Vagina (tissue), 2 donors: Measurements from ENCODE around the gene CNTD1. TPM values are rescaled to one million over a fixed set of nuclear protein-coding genes. Genes with fewer than 3 reads are reported as not detected.

Experiments
- DNase-seq, 2 donors: peaks; one replicate each; pipeline ENCODE4 v3.0.0-alpha.2; 2017; ENCODE audit errors: extremely low spot score in 2 of 2
- H3K27ac ChIP-seq: fragments of 200-600 bp; sonication (generic); one replicate; pipeline ENCODE4 v1.5.1; 2019
- H3K27me3 ChIP-seq: fragments of 200-600 bp; sonication (generic); one replicate; pipeline ENCODE4 v1.5.1; 2019
- H3K36me3 ChIP-seq, 2 donors: fragments of 200-600 bp; sonication (generic); one replicate each; pipeline ENCODE4 v1.5.1; 2017 to 2019
- H3K4me1 ChIP-seq: fragments of 200-600 bp; sonication (generic); one replicate; pipeline ENCODE4 v1.5.1; 2019
- H3K4me3 ChIP-seq, 2 donors: fragments of 200-600 bp; sonication (generic); 1 replicate in 1 of 2; 2 replicates in 1 of 2; pipeline ENCODE4 v1.5.1; 2016 to 2019
- H3K9me3 ChIP-seq: fragments of 200-600 bp; sonication (generic); one replicate; pipeline ENCODE4 v1.5.1; 2019
- POLR2A ChIP-seq, 2 donors: fragments of 450-650 bp; IDR thresholded peaks; one replicate each; pipeline ENCODE4 v1.6.1; 2017; ENCODE audit warnings: antibody characterized with exemption in 2 of 2, mild to moderate bottlenecking in 2 of 2, moderate library complexity in 2 of 2
- POLR2AphosphoS5 ChIP-seq, 2 donors: sonication (generic); formaldehyde crosslinking; IDR thresholded peaks; one replicate each; pipeline ENCODE4 v1.9.0; 2017; ENCODE audit warnings: antibody characterized with exemption in 2 of 2, mild to moderate bottlenecking in 2 of 2, low read depth in 1 of 2; ENCODE audit not compliant: insufficient read depth in 1 of 2
- intact Hi-C: fragments of 100-400 bp; cut with DNase I; formaldehyde crosslinking; loops from one replicate; pipeline ENCODE4 v1.15.1; 2023
- total RNA-seq: library from RNA; depleted of rRNA; stranded (reverse); fragments of >200 nt; gene quantifications from one replicate; pipeline ENCODE4 v1.2.3, GENCODE V29; 2016
- TF ChIP-seq, protein P1 (sequence below), 3 experiments: fragments of 450-650 bp in 2 of 3; fragments of 200-600 bp in 1 of 3; sonication (generic) in 1 of 3; IDR thresholded peaks; one replicate each; pipeline ENCODE4 v1.5.1; 2017 to 2019; ENCODE audit warnings: antibody characterized with exemption in 3 of 3, mild to moderate bottlenecking in 2 of 3, moderate library complexity in 2 of 3

Gene CNTD1
- total RNA-seq, 1 donor from 2014 or later = not detected

DNA sequence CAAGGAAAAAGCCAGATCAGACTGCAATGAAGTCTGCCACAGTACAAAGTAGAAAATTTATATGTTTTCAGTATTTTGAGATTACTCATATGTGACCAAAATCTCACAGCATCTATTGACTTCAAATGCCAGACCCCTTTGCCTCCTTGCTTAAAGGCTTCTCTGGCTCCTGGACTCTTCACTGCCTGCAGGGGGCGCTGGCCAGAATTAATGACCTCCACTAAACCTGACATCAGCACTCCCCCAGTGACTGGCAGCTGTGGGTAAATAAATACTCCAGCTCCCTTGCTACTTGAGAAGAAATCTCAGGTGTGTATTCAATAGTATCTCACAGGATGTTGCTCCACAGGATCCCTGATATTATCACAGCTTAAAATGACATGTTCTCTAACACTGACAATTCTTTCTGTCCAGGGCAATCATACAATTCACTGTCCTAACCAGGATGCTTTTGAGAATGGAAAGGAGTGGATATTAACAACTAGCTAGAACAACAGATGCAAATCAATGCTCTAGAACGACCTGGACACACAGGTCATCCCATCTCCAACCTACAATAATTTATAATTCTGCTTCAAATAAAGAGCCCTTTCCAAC, 21.4 kb downstream of the CNTD1 start:
- Histone ChIP-seq H3K4me1 (peaks cover 25% of the 10 kb centered on the region), H3K36me3 (peaks cover 0 to 52% of the 10 kb centered on the region in 2 donors), H3K27ac (no peak overlapping the region), H3K4me3 (no peak overlapping the region), H3K27me3 (no peaks in the 10 kb centered on the region), H3K9me3 (no peaks in the 10 kb centered on the region)
- intact Hi-C loops = loop anchor here (10.0 kb wide), 3 partner anchors 55 to 245 kb away; partner anchors contain the start of genes PSMC3IP and RAMP2
- no peak for DNase-seq
- TF ChIP-seq POLR2AphosphoS5 (IDR thresholded peaks at IDR 0.05; ENCODE audit: insufficient read depth in 1 of 2, low read depth in 1 of 2) = no peak
- TF ChIP-seq, protein P1, sequence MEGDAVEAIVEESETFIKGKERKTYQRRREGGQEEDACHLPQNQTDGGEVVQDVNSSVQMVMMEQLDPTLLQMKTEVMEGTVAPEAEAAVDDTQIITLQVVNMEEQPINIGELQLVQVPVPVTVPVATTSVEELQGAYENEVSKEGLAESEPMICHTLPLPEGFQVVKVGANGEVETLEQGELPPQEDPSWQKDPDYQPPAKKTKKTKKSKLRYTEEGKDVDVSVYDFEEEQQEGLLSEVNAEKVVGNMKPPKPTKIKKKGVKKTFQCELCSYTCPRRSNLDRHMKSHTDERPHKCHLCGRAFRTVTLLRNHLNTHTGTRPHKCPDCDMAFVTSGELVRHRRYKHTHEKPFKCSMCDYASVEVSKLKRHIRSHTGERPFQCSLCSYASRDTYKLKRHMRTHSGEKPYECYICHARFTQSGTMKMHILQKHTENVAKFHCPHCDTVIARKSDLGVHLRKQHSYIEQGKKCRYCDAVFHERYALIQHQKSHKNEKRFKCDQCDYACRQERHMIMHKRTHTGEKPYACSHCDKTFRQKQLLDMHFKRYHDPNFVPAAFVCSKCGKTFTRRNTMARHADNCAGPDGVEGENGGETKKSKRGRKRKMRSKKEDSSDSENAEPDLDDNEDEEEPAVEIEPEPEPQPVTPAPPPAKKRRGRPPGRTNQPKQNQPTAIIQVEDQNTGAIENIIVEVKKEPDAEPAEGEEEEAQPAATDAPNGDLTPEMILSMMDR (IDR thresholded peaks at IDR 0.05) = no peak
- TF ChIP-seq POLR2A (IDR thresholded peaks at IDR 0.05) = no peak

DNA sequence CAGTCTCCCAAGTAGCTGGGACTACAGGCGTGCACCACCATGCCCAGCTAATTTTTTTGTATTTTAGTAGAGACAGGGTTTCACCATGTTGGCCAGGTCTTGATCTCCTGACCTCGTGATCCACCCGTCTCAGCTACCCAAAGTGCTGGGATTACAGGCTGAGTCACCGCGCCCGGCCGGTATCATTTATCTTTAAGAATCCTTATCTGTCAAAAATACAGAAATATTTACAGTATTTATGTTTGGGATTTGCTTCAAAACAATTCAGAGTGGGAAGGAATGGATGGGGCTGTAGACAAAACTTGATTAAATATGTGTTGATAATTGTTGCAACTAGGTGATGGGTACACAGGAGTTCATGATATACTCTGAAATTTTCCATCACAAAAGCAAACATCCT, 22.5 kb downstream of the CNTD1 start:
- intact Hi-C loops = loop anchor here (10.0 kb wide), 2 partner anchors 56 to 246 kb away; partner anchors contain the start of genes PSMC3IP and RAMP2
- H3K27ac ChIP-seq = no peak overlapping the region
- H3K4me1 ChIP-seq = peaks cover 25% of the 10 kb centered on the region
- no peak for DNase-seq
- peaks cover 0 to 41% of the 10 kb centered on the region in 2 donors for H3K36me3 ChIP-seq
- H3K9me3 ChIP-seq = no peaks in the 10 kb centered on the region
- TF ChIP-seq POLR2AphosphoS5 (IDR thresholded peaks at IDR 0.05; ENCODE audit: insufficient read depth in 1 of 2, low read depth in 1 of 2) = no peak
- no peak for TF ChIP-seq POLR2A (IDR thresholded peaks at IDR 0.05)
- TF ChIP-seq, protein P1 (IDR thresholded peaks at IDR 0.05) = no peak
- no peak overlapping the region for H3K4me3 ChIP-seq
- H3K27me3 ChIP-seq = no peaks in the 10 kb centered on the region

DNA sequence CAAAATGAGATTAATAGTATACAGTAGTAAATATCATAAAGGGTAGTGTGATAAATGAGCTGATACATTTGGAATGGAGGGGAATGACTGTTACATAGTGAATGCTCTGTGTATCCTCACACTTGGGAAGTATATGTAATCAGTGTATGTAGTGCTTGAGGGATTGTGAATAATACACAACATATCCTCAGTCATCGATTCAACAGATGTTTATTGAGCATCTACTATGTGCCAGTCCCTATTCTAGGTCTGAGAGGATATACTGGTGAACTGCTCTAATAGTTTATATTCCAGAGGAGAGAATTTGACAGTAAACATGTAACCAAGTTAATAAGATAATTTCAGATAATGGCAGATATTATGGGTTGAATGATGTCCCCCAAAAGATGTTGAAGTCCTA, 28.8 kb downstream of the CNTD1 start:
- Histone ChIP-seq H3K27ac (no peak overlapping the region), H3K36me3 (no peaks in the 10 kb centered on the region), H3K4me3 (no peak overlapping the region), H3K27me3 (no peaks in the 10 kb centered on the region), H3K4me1 (peaks cover 24% of the 10 kb centered on the region), H3K9me3 (no peaks in the 10 kb centered on the region)
- DNase-seq = no peak
- intact Hi-C loops = loop anchor here (10.0 kb wide), 2 partner anchors 63 to 253 kb away; partner anchors contain the start of genes PSMC3IP and RAMP2
- TF ChIP-seq POLR2AphosphoS5 (IDR thresholded peaks at IDR 0.05; ENCODE audit: insufficient read depth in 1 of 2, low read depth in 1 of 2) (no peak), POLR2A (IDR thresholded peaks at IDR 0.05) (no peak)
- TF ChIP-seq, protein P1 (IDR thresholded peaks at IDR 0.05) = no peak

DNA sequence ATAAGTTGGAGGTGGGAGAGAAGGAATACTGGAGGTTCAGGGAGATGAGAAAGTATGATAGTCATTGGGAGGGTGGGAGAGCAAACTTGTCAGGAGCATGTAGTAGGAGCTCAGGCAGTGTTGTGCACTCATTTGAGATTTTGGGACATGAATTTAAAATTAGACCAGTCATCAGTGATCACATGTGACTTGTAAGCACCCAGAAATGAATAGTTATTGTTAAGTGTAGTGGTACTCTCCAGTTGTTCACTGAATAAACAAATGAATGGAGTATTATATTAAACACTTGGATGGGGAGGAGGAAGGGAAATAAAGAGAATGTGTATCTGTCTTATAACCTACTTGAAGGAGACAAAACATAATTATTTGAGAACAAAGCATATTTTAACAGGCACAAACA, 32.3 kb downstream of the CNTD1 start:
- H3K4me3 ChIP-seq = no peak overlapping the region
- H3K4me1 ChIP-seq = peaks cover 21% of the 10 kb centered on the region
- H3K27ac ChIP-seq = no peak overlapping the region
- no peaks in the 10 kb centered on the region for H3K9me3 ChIP-seq
- H3K36me3 ChIP-seq = peaks cover 0 to 6% of the 10 kb centered on the region in 2 donors
- no peaks in the 10 kb centered on the region for H3K27me3 ChIP-seq
- TF ChIP-seq POLR2AphosphoS5 (IDR thresholded peaks at IDR 0.05; ENCODE audit: insufficient read depth in 1 of 2, low read depth in 1 of 2) (no peak), POLR2A (IDR thresholded peaks at IDR 0.05) (no peak)
- TF ChIP-seq, protein P1 (IDR thresholded peaks at IDR 0.05) = no peak
- intact Hi-C loops = no loop called here
- no peak for DNase-seq

DNA sequence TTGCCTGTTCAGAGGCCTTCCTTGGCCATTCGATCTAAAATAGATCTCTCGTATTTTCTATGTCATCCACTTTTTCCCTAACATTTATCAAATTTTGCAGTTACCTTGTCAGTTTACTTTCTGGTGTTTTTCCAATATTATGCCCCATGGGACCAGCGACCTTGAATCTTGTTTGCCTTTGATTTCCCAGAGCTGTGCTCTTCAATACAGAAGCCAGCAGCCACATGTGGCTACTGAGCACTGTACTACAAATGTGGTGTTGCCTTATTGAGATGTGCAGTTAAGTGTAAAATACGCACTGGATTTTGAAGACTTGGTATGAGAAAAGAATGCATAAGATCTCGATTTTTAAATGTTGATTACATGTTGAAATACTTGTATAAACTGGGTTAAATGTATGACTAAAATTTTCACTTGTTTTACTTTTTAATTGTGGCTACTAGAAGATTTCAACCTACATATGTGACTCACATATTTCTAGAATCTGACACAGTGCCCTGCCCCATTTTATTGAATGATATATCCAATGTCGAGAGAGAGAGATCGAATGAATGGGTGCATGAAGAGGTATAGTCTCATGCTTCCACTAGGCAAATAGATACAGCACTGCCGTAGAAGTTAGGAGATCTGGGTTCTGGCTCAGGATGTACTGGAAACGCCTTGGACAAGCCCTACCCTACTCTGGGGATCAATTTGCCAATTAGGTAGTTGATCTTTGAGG, 33.7 kb downstream of the CNTD1 start:
- intact Hi-C loops = no loop called here
- Histone ChIP-seq H3K36me3 (peaks cover 0 to 18% of the 10 kb centered on the region in 2 donors), H3K27me3 (no peaks in the 10 kb centered on the region), H3K9me3 (no peaks in the 10 kb centered on the region), H3K27ac (peak overlapping the region; percentile 88), H3K4me1 (peaks cover 21% of the 10 kb centered on the region), H3K4me3 (peak overlapping the region; percentile 90 to 98)
- no peak for DNase-seq
- TF ChIP-seq POLR2AphosphoS5 (IDR thresholded peaks at IDR 0.05; ENCODE audit: insufficient read depth in 1 of 2, low read depth in 1 of 2) (no peak), POLR2A (IDR thresholded peaks at IDR 0.05) (no peak)
- TF ChIP-seq, protein P1 (IDR thresholded peaks at IDR 0.05) = no peak
